ENCODE results near the gene CAMK2N2. TPM values are rescaled to one million over a fixed set of nuclear protein-coding genes. Genes with fewer than 3 reads are reported as not detected.

CAMK2N2 gene
- total RNA-seq, 1 experiment from 2014 or later = 3.3 TPM

GRCh38 chr3:184305577-184305976, 44.2 kb upstream of the CAMK2N2 start:
- no peak overlapping the region for H3K27ac Mint-ChIP-seq (ENCODE audit: unreplicated experiment)
- H3K36me3 Mint-ChIP-seq (ENCODE audit: insufficient read depth, unreplicated experiment) = peaks cover 88% of the 10 kb centered on the region
- TF ChIP-seq, protein P1, sequence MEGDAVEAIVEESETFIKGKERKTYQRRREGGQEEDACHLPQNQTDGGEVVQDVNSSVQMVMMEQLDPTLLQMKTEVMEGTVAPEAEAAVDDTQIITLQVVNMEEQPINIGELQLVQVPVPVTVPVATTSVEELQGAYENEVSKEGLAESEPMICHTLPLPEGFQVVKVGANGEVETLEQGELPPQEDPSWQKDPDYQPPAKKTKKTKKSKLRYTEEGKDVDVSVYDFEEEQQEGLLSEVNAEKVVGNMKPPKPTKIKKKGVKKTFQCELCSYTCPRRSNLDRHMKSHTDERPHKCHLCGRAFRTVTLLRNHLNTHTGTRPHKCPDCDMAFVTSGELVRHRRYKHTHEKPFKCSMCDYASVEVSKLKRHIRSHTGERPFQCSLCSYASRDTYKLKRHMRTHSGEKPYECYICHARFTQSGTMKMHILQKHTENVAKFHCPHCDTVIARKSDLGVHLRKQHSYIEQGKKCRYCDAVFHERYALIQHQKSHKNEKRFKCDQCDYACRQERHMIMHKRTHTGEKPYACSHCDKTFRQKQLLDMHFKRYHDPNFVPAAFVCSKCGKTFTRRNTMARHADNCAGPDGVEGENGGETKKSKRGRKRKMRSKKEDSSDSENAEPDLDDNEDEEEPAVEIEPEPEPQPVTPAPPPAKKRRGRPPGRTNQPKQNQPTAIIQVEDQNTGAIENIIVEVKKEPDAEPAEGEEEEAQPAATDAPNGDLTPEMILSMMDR (IDR thresholded peaks at IDR 0.05; ENCODE audit: unreplicated experiment) = peak; percentile 38
- H3K27me3 Mint-ChIP-seq (ENCODE audit: unreplicated experiment) = no peaks in the 10 kb centered on the region
- no peaks in the 10 kb centered on the region for H3K9me3 Mint-ChIP-seq (ENCODE audit: low read depth, unreplicated experiment)
- BruUV-seq (replicated peaks) = no TSS peak
- CTCF ChIA-PET = interaction anchor here (0.6 to 1.4 kb wide), 4 partner anchors 30 to 78 kb away, joined by 3 to 11 read pairs (median 5); no protein-coding TSS in a partner anchor
- DNase-seq = no peak
- no peak overlapping the region for H3K4me3 Mint-ChIP-seq (ENCODE audit: low read depth, unreplicated experiment)
- intact Hi-C loops (cut with micrococcal nuclease; ENCODE audit: unreplicated experiment) = no loop called here
- peaks cover 6% of the 10 kb centered on the region for H3K4me1 Mint-ChIP-seq (ENCODE audit: low read depth, unreplicated experiment)

- no peak for DNase-seq
- Mint-ChIP-seq H3K27ac (ENCODE audit: unreplicated experiment) (no peak overlapping the region), H3K27me3 (ENCODE audit: unreplicated experiment) (peaks cover 20% of the 10 kb centered on the region), H3K9me3 (ENCODE audit: low read depth, unreplicated experiment) (no peaks in the 10 kb centered on the region), H3K4me3 (ENCODE audit: low read depth, unreplicated experiment) (peak overlapping the region; percentile 97), H3K4me1 (ENCODE audit: low read depth, unreplicated experiment) (peaks cover 16% of the 10 kb centered on the region), H3K36me3 (ENCODE audit: insufficient read depth, unreplicated experiment) (peaks cover 72% of the 10 kb centered on the region)
- TF ChIP-seq, protein P1 (IDR thresholded peaks at IDR 0.05; ENCODE audit: unreplicated experiment) = no peak
- intact Hi-C loops (cut with micrococcal nuclease; ENCODE audit: unreplicated experiment) = no loop called here
- no TSS peak for BruUV-seq (replicated peaks)
- CTCF ChIA-PET = interaction anchor here (0.6 to 1.0 kb wide), 2 partner anchors 12 to 603 kb away, joined by 3 to 4 read pairs; partner anchors contain the start of gene YEATS2
Measured at GRCh38 chr3:184300378-184300720, 39.0 kb upstream of the CAMK2N2 start.

GRCh38 chr3:184299488-184300377, 38.4 kb upstream of the CAMK2N2 start:
- peak overlapping the region; percentile 91 for H3K27ac Mint-ChIP-seq (ENCODE audit: unreplicated experiment)
- H3K4me3 Mint-ChIP-seq (ENCODE audit: low read depth, unreplicated experiment) = peak overlapping the region; percentile 97
- CTCF ChIA-PET = interaction anchor here (0.5 to 1.0 kb wide), 4 partner anchors 12 to 602 kb away, joined by 3 to 4 read pairs (median 3); partner anchors contain the start of gene YEATS2
- H3K4me1 Mint-ChIP-seq (ENCODE audit: low read depth, unreplicated experiment) = peaks cover 16% of the 10 kb centered on the region
- TF ChIP-seq, protein P1 (IDR thresholded peaks at IDR 0.05; ENCODE audit: unreplicated experiment) = no peak
- BruUV-seq (replicated peaks) = TSS peak; percentile 62
- H3K27me3 Mint-ChIP-seq (ENCODE audit: unreplicated experiment) = peaks cover 26% of the 10 kb centered on the region
- no peak for DNase-seq
- intact Hi-C loops (cut with micrococcal nuclease; ENCODE audit: unreplicated experiment) = no loop called here
- peaks cover 66% of the 10 kb centered on the region for H3K36me3 Mint-ChIP-seq (ENCODE audit: insufficient read depth, unreplicated experiment)
- H3K9me3 Mint-ChIP-seq (ENCODE audit: low read depth, unreplicated experiment) = no peaks in the 10 kb centered on the region

DNA sequence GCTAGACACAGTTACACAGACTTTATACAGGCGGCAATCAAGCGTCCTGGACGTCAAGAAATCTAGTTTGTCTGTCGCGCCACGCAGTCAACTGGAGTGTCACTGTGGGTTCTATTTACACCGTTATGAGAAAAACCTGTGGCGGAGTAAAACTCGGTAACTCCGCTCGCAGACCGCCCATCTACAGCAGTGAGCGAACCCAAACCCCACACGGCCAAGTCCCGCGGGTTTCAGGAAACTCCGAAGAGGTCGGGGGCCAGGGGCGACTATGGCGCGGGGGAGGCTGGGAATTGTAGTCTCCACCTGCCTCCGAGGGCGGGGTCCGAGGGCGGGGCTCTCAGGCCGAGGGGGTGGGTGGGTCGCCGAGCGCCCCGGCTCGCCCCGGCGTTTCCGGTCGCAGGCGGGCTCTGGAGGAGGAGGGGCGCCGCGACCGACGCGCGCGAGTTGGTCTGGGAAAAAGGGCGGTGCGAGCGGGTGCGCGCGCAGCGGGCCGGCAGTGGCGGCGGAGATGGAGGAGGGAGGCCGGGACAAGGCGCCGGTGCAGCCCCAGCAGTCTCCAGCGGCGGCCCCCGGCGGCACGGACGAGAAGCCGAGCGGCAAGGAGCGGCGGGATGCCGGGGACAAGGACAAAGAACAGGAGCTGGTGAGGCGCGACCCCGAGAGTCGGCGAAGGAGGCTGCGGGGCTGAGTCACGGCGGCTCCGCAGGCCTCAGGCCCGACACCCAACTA, 37.6 kb upstream of the CAMK2N2 start, which contains the start of gene PSMD2:
Gene PSMD2 (plus strand): TSS at position 483 of the 729 bp plus-strand sequence. CDS start 26 bp downstream, at position 509.
- TF ChIP-seq, protein P1 (IDR thresholded peaks at IDR 0.05; ENCODE audit: unreplicated experiment) = no peak
- intact Hi-C loops (cut with micrococcal nuclease; ENCODE audit: unreplicated experiment) = no loop called here
- Mint-ChIP-seq H3K27ac (ENCODE audit: unreplicated experiment) (peak within 1 kb of the TSS; percentile 91), H3K4me3 (ENCODE audit: low read depth, unreplicated experiment) (peak within 1 kb of the TSS; percentile 97), H3K9me3 (ENCODE audit: low read depth, unreplicated experiment) (no peaks in the 10 kb centered on the region), H3K27me3 (ENCODE audit: unreplicated experiment) (peaks cover 34% of the 10 kb centered on the region), H3K4me1 (ENCODE audit: low read depth, unreplicated experiment) (peaks cover 16% of the 10 kb centered on the region), H3K36me3 (ENCODE audit: insufficient read depth, unreplicated experiment) (peaks cover 58% of the 10 kb centered on the region)
- no TSS peak for BruUV-seq (replicated peaks)
- CTCF ChIA-PET = interaction anchor here (0.5 to 0.9 kb wide), 3 partner anchors 21 to 100 kb away, joined by 3 to 7 read pairs (median 3); no protein-coding TSS in a partner anchor
- DNase-seq = peak; percentile 100
